ENCODE measurements around the gene CDH4. TPM values are rescaled to one million over a fixed set of nuclear protein-coding genes. Genes with fewer than 3 reads are reported as not detected.

Gene CDH4
- total RNA-seq, 1 experiment from 2014 or later: 3.9 TPM

- peak; percentile 81 for DNase-seq
- H3K36me3 ChIP-seq (replicated peaks; ENCODE audit: control insufficient read depth, insufficient read depth, low read length): no peaks in the 10 kb centered on the region
Observed at GRCh38 chr20:61328911-61329558, 77.0 kb downstream of the CDH4 start.

GRCh38 chr20:61330441-61330840 lies 78.4 kb downstream of the CDH4 start:
- Histone ChIP-seq H3K4me3 (ENCODE audit: insufficient read depth, low read depth, low read length) (no peak overlapping the region), H3K27me3 (ENCODE audit: control insufficient read depth, insufficient read depth, low read length) (peaks cover 2% of the 10 kb centered on the region; the same call in 1 of the 2 replicates), H3K36me3 (replicated peaks; ENCODE audit: control insufficient read depth, insufficient read depth, low read length) (no peaks in the 10 kb centered on the region)
- DNase-seq: no peak

More at GRCh38 chr20:61328911-61329558, 77.0 kb downstream of the CDH4 start:
- Histone ChIP-seq H3K4me3 (ENCODE audit: insufficient read depth, low read depth, low read length) (no peak overlapping the region), H3K27me3 (ENCODE audit: control insufficient read depth, insufficient read depth, low read length) (peaks cover 2% of the 10 kb centered on the region; the same call in 1 of the 2 replicates)

GRCh38 chr20:61331543-61331942 lies 79.5 kb downstream of the CDH4 start:
- peak; percentile 70 for DNase-seq
- Histone ChIP-seq H3K36me3 (replicated peaks; ENCODE audit: control insufficient read depth, insufficient read depth, low read length) (no peaks in the 10 kb centered on the region), H3K4me3 (ENCODE audit: insufficient read depth, low read depth, low read length) (no peak overlapping the region), H3K27me3 (ENCODE audit: control insufficient read depth, insufficient read depth, low read length) (peaks cover 4% of the 10 kb centered on the region; the same call in 1 of the 2 replicates)

- peaks cover 4% of the 10 kb centered on the region; the same call in 1 of the 2 replicates for H3K27me3 ChIP-seq (ENCODE audit: control insufficient read depth, insufficient read depth, low read length)
- no peaks in the 10 kb centered on the region for H3K36me3 ChIP-seq (replicated peaks; ENCODE audit: control insufficient read depth, insufficient read depth, low read length)
- no peak for DNase-seq
- no peak overlapping the region for H3K4me3 ChIP-seq (ENCODE audit: insufficient read depth, low read depth, low read length)
Observed at GRCh38 chr20:61332016-61332975, 80.2 kb downstream of the CDH4 start.

- H3K4me3 ChIP-seq (ENCODE audit: insufficient read depth, low read depth, low read length): no peak overlapping the region
- H3K27me3 ChIP-seq (ENCODE audit: control insufficient read depth, insufficient read depth, low read length): peaks cover 4% of the 10 kb centered on the region; the same call in 1 of the 2 replicates
- no peak for DNase-seq
- H3K36me3 ChIP-seq (replicated peaks; ENCODE audit: control insufficient read depth, insufficient read depth, low read length): no peaks in the 10 kb centered on the region
Observed at GRCh38 chr20:61333484-61334108, 81.5 kb downstream of the CDH4 start.

GRCh38 chr20:61340157-61340556 lies 88.1 kb downstream of the CDH4 start:
- Histone ChIP-seq H3K36me3 (replicated peaks; ENCODE audit: control insufficient read depth, insufficient read depth, low read length) (no peaks in the 10 kb centered on the region), H3K4me3 (ENCODE audit: insufficient read depth, low read depth, low read length) (no peak overlapping the region), H3K27me3 (ENCODE audit: control insufficient read depth, insufficient read depth, low read length) (peaks cover 2% of the 10 kb centered on the region; the same call in 1 of the 2 replicates)
- DNase-seq: no peak

GRCh38 chr20:61341605-61342004 lies 89.5 kb downstream of the CDH4 start:
- no peak for DNase-seq
- Histone ChIP-seq H3K27me3 (ENCODE audit: control insufficient read depth, insufficient read depth, low read length) (no peaks in the 10 kb centered on the region; the same call in none of the 2 replicates), H3K4me3 (ENCODE audit: insufficient read depth, low read depth, low read length) (no peak overlapping the region), H3K36me3 (replicated peaks; ENCODE audit: control insufficient read depth, insufficient read depth, low read length) (no peaks in the 10 kb centered on the region)

GRCh38 chr20:61343934-61344333 lies 91.9 kb downstream of the CDH4 start:
- peaks cover under 1% of the 10 kb centered on the region; the same call in 1 of the 2 replicates for H3K27me3 ChIP-seq (ENCODE audit: control insufficient read depth, insufficient read depth, low read length)
- H3K36me3 ChIP-seq (replicated peaks; ENCODE audit: control insufficient read depth, insufficient read depth, low read length): no peaks in the 10 kb centered on the region
- no peak overlapping the region for H3K4me3 ChIP-seq (ENCODE audit: insufficient read depth, low read depth, low read length)
- no peak for DNase-seq

- Histone ChIP-seq H3K27me3 (ENCODE audit: control insufficient read depth, insufficient read depth, low read length) (peaks cover 2% of the 10 kb centered on the region; the same call in 1 of the 2 replicates), H3K36me3 (replicated peaks; ENCODE audit: control insufficient read depth, insufficient read depth, low read length) (no peaks in the 10 kb centered on the region), H3K4me3 (ENCODE audit: insufficient read depth, low read depth, low read length) (no peak overlapping the region)
- peak; percentile 63 for DNase-seq
Observed at GRCh38 chr20:61345656-61346055, 93.6 kb downstream of the CDH4 start.

- peaks cover 2% of the 10 kb centered on the region; the same call in 1 of the 2 replicates for H3K27me3 ChIP-seq (ENCODE audit: control insufficient read depth, insufficient read depth, low read length)
- no peaks in the 10 kb centered on the region for H3K36me3 ChIP-seq (replicated peaks; ENCODE audit: control insufficient read depth, insufficient read depth, low read length)
- no peak for DNase-seq
- no peak overlapping the region for H3K4me3 ChIP-seq (ENCODE audit: insufficient read depth, low read depth, low read length)
Observed at GRCh38 chr20:61346996-61347395, 94.9 kb downstream of the CDH4 start.

- Histone ChIP-seq H3K36me3 (replicated peaks; ENCODE audit: control insufficient read depth, insufficient read depth, low read length) (no peaks in the 10 kb centered on the region), H3K27me3 (ENCODE audit: control insufficient read depth, insufficient read depth, low read length) (peaks cover 2% of the 10 kb centered on the region; the same call in 1 of the 2 replicates), H3K4me3 (ENCODE audit: insufficient read depth, low read depth, low read length) (no peak overlapping the region)
- DNase-seq: no peak
Observed at GRCh38 chr20:61347443-61347842, 95.4 kb downstream of the CDH4 start.

GRCh38 chr20:61349447-61350165 lies 97.5 kb downstream of the CDH4 start:
- DNase-seq: no peak
- H3K27me3 ChIP-seq (ENCODE audit: control insufficient read depth, insufficient read depth, low read length): peaks cover 2% of the 10 kb centered on the region; the same call in 1 of the 2 replicates
- H3K36me3 ChIP-seq (replicated peaks; ENCODE audit: control insufficient read depth, insufficient read depth, low read length): no peaks in the 10 kb centered on the region

GRCh38 chr20:61350500-61351250 lies 98.6 kb downstream of the CDH4 start:
- DNase-seq: peak; percentile 75
- Histone ChIP-seq H3K27me3 (ENCODE audit: control insufficient read depth, insufficient read depth, low read length) (peaks cover 3% of the 10 kb centered on the region), H3K4me3 (ENCODE audit: insufficient read depth, low read depth, low read length) (no peak overlapping the region), H3K36me3 (replicated peaks; ENCODE audit: control insufficient read depth, insufficient read depth, low read length) (no peaks in the 10 kb centered on the region)

More at GRCh38 chr20:61349447-61350165, 97.5 kb downstream of the CDH4 start:
- H3K4me3 ChIP-seq (ENCODE audit: insufficient read depth, low read depth, low read length): no peak overlapping the region
